Naive thymus-derived CD8-positive, alpha-beta T cell (primary cell): ENCODE measurements around the gene YWHAB. TPM values are rescaled to one million over a fixed set of nuclear protein-coding genes. Genes with fewer than 3 reads are reported as not detected.

Experiments used
- ATAC-seq, 2 donors: fragments of 150-1000 bp; cut with Tn5 transposase in 1 of 2; sonication (Bioruptor Pico), chemical (Tn5 transposase) in 1 of 2; 1 replicate in 1 of 2; 2 replicates in 1 of 2; pipeline ENCODE4 v1.10.0; 2021; ENCODE audit warnings: mild to moderate bottlenecking in 2 of 2, moderate library complexity in 2 of 2
- POLR2A ChIA-PET: fragments of 350-600 bp; sonication (Branson Sonifier 250); formaldehyde crosslinking; loops from one replicate; lab custom pipeline; 2021; ENCODE audit warnings: antibody characterized with exemption; lab: Charles Lee
- DNase-seq, 10 donors: peaks; one replicate each; pipeline versions ENCODE4 v3.0.0 to v3.0.0-alpha.2; 2020 to 2022
- H3K27ac Mint-ChIP-seq, 10 donors: one replicate each; pipeline ENCODE4 v1.8.0; 2020 to 2022; ENCODE audit warnings: mild to moderate bottlenecking in 10 of 10, mixed read lengths in 10 of 10, moderate library complexity in 4 of 10, inconsistent platforms in 1 of 10
- H3K27me3 Mint-ChIP-seq, 5 donors: one replicate each; pipeline ENCODE4 v1.8.0; 2021 to 2022; ENCODE audit warnings: mixed read lengths in 5 of 5
- H3K36me3 Mint-ChIP-seq, 3 donors: one replicate each; pipeline ENCODE4 v1.8.0; 2020 to 2022; ENCODE audit warnings: mixed read lengths in 3 of 3, mild to moderate bottlenecking in 2 of 3, inconsistent platforms in 1 of 3
- H3K4me1 Mint-ChIP-seq, 4 donors: one replicate each; pipeline ENCODE4 v1.8.0; 2021 to 2022; ENCODE audit warnings: mixed read lengths in 4 of 4
- H3K4me3 Mint-ChIP-seq, 10 donors: one replicate each; pipeline ENCODE4 v1.8.0; 2020 to 2022; ENCODE audit warnings: mild to moderate bottlenecking in 10 of 10, mixed read lengths in 10 of 10, moderate library complexity in 6 of 10, inconsistent platforms in 1 of 10
- H3K9me3 Mint-ChIP-seq, 9 donors: one replicate each; pipeline ENCODE4 v1.8.0; 2020 to 2022; ENCODE audit warnings: mixed read lengths in 9 of 9, mild to moderate bottlenecking in 3 of 9, inconsistent platforms in 1 of 9, moderate library complexity in 1 of 9
- polyA plus RNA-seq, 3 donors: library from polyadenylated mRNA; unstranded; fragments of 300-500 nt; fragmentation: Illumina TruSeq; gene quantifications; one replicate each; pipeline ENCODE4 v1.2.3, GENCODE V29; 2021
- total RNA-seq, 8 experiments: library from RNA in 2 of 8; stranded (reverse) in 2 of 8; gene quantifications; one replicate each; pipeline ENCODE4 v1.2.3 and lab custom pipeline; 2021 to 2026

YWHAB gene
- total and polyA plus RNA-seq, 5 experiments from 2014 or later = 209 to 529 (median 510) TPM

- Mint-ChIP-seq H3K27ac (peak overlapping the region in 4 of 10 donors; percentile 4 to 67 (median 44)), H3K4me3 (no peak overlapping the region), H3K36me3 (peaks cover 0 to 89% (median 13%) of the 10 kb centered on the region in 3 donors), H3K4me1 (peaks cover 0 to 6% (median 2%) of the 10 kb centered on the region in 4 donors), H3K9me3 (no peaks in the 10 kb centered on the region), H3K27me3 (no peaks in the 10 kb centered on the region)
- no peak for ATAC-seq
- POLR2A ChIA-PET = no interaction called here
- DNase-seq = no peak
Measured at GRCh38 chr20:44943828-44944227, 58.3 kb downstream of the YWHAB start.

GRCh38 chr20:44945261-44945660, 59.8 kb downstream of the YWHAB start:
- Mint-ChIP-seq H3K27me3 (no peaks in the 10 kb centered on the region), H3K36me3 (peaks cover 0 to 93% (median 18%) of the 10 kb centered on the region in 3 donors), H3K9me3 (no peaks in the 10 kb centered on the region), H3K4me1 (peaks cover 0 to 6% (median 3%) of the 10 kb centered on the region in 4 donors), H3K27ac (peak overlapping the region in 6 of 10 donors; percentile 7 to 80 (median 40)), H3K4me3 (no peak overlapping the region)
- POLR2A ChIA-PET = interaction anchor here (1.5 kb wide), 1 partner anchor 16 kb away, joined by 3 read pairs; no protein-coding TSS in a partner anchor
- DNase-seq (no peak), ATAC-seq (no peak)

GRCh38 chr20:44946271-44946852, 60.9 kb downstream of the YWHAB start:
- Mint-ChIP-seq H3K36me3 (peaks cover 0 to 95% (median 24%) of the 10 kb centered on the region in 3 donors), H3K4me1 (peaks cover 0 to 6% (median 3%) of the 10 kb centered on the region in 4 donors), H3K27me3 (no peaks in the 10 kb centered on the region), H3K4me3 (no peak overlapping the region), H3K27ac (peak overlapping the region in 6 of 10 donors; percentile 16 to 89 (median 60)), H3K9me3 (no peaks in the 10 kb centered on the region)
- POLR2A ChIA-PET = interaction anchor here (1.5 kb wide), 1 partner anchor 15 kb away, joined by 3 read pairs; no protein-coding TSS in a partner anchor
- DNase-seq (no peak), ATAC-seq (no peak)

- Mint-ChIP-seq H3K27ac (peak overlapping the region in 4 of 10 donors; percentile 7 to 66 (median 35)), H3K36me3 (peaks cover 6 to 95% (median 19%) of the 10 kb centered on the region in 3 donors), H3K9me3 (no peaks in the 10 kb centered on the region), H3K27me3 (no peaks in the 10 kb centered on the region), H3K4me3 (no peak overlapping the region), H3K4me1 (peaks cover 8 to 14% (median 9%) of the 10 kb centered on the region in 4 donors)
- ATAC-seq = no peak
- POLR2A ChIA-PET = interaction anchor here (2.1 kb wide), 1 partner anchor 12 kb away, joined by 8 read pairs; the partner anchor contains the start of gene TOMM34
- DNase-seq = no peak
Measured at GRCh38 chr20:44948107-44948506, 62.6 kb downstream of the YWHAB start.

GRCh38 chr20:44948513-44948912, 63.0 kb downstream of the YWHAB start:
- H3K4me1 Mint-ChIP-seq = peaks cover 12 to 18% (median 13%) of the 10 kb centered on the region in 4 donors
- H3K4me3 Mint-ChIP-seq = no peak overlapping the region
- H3K27ac Mint-ChIP-seq = peak overlapping the region in 5 of 10 donors; percentile 15 to 66 (median 55)
- ATAC-seq = no peak
- no peaks in the 10 kb centered on the region for H3K27me3 Mint-ChIP-seq
- POLR2A ChIA-PET = interaction anchor here (2.1 kb wide), 1 partner anchor 12 kb away, joined by 8 read pairs; the partner anchor contains the start of gene TOMM34
- peaks cover 8 to 96% (median 18%) of the 10 kb centered on the region in 3 donors for H3K36me3 Mint-ChIP-seq
- DNase-seq = no peak
- H3K9me3 Mint-ChIP-seq = no peaks in the 10 kb centered on the region

GRCh38 chr20:44950368-44950767, 64.9 kb downstream of the YWHAB start:
- POLR2A ChIA-PET = no interaction called here
- Mint-ChIP-seq H3K9me3 (no peaks in the 10 kb centered on the region), H3K27me3 (no peaks in the 10 kb centered on the region), H3K36me3 (peaks cover 8 to 98% (median 33%) of the 10 kb centered on the region in 3 donors), H3K4me3 (no peak overlapping the region), H3K4me1 (peaks cover 18 to 24% (median 22%) of the 10 kb centered on the region in 4 donors), H3K27ac (peak overlapping the region in 7 of 10 donors; percentile 7 to 68 (median 33))
- no peak for ATAC-seq
- DNase-seq = no peak

GRCh38 chr20:44952731-44953130, 67.2 kb downstream of the YWHAB start:
- H3K4me3 Mint-ChIP-seq = no peak overlapping the region
- ATAC-seq (no peak), DNase-seq (no peak)
- H3K9me3 Mint-ChIP-seq = no peaks in the 10 kb centered on the region
- H3K27ac Mint-ChIP-seq = peak overlapping the region; percentile 36 to 91 (median 69)
- POLR2A ChIA-PET = no interaction called here
- peaks cover 24 to 46% (median 36%) of the 10 kb centered on the region in 4 donors for H3K4me1 Mint-ChIP-seq
- H3K36me3 Mint-ChIP-seq = peaks cover 8 to 93% (median 36%) of the 10 kb centered on the region in 3 donors
- H3K27me3 Mint-ChIP-seq = no peaks in the 10 kb centered on the region

GRCh38 chr20:44954211-44954610, 68.7 kb downstream of the YWHAB start:
- Mint-ChIP-seq H3K36me3 (peaks cover 8 to 85% (median 30%) of the 10 kb centered on the region in 3 donors), H3K4me1 (peaks cover 35 to 61% (median 50%) of the 10 kb centered on the region in 4 donors), H3K9me3 (no peaks in the 10 kb centered on the region), H3K4me3 (no peak overlapping the region), H3K27me3 (no peaks in the 10 kb centered on the region), H3K27ac (peak overlapping the region in 5 of 10 donors; percentile 16 to 91 (median 66))
- POLR2A ChIA-PET = no interaction called here
- no peak for DNase-seq
- no peak for ATAC-seq

- no peak for DNase-seq
- H3K9me3 Mint-ChIP-seq = no peaks in the 10 kb centered on the region
- H3K4me1 Mint-ChIP-seq = peaks cover 41 to 67% (median 57%) of the 10 kb centered on the region in 4 donors
- ATAC-seq = no peak
- H3K27ac Mint-ChIP-seq = peak overlapping the region in 5 of 10 donors; percentile 20 to 65 (median 44)
- no peaks in the 10 kb centered on the region for H3K27me3 Mint-ChIP-seq
- H3K36me3 Mint-ChIP-seq = peaks cover 8 to 75% (median 27%) of the 10 kb centered on the region in 3 donors
- peak overlapping the region in 1 of 10 donors; percentile 9 for H3K4me3 Mint-ChIP-seq
- POLR2A ChIA-PET = no interaction called here
Measured at GRCh38 chr20:44955270-44955669, 69.8 kb downstream of the YWHAB start.

GRCh38 chr20:44956410-44956809, 70.9 kb downstream of the YWHAB start:
- ATAC-seq = no peak
- Mint-ChIP-seq H3K27me3 (no peaks in the 10 kb centered on the region), H3K4me1 (peaks cover 46 to 79% (median 68%) of the 10 kb centered on the region in 4 donors), H3K4me3 (no peak overlapping the region), H3K36me3 (peaks cover 8 to 65% (median 22%) of the 10 kb centered on the region in 3 donors), H3K27ac (peak overlapping the region in 2 of 10 donors; percentile 39 to 65), H3K9me3 (no peaks in the 10 kb centered on the region)
- no peak for DNase-seq
- POLR2A ChIA-PET = interaction anchor here (0.9 kb wide), 1 partner anchor 22 kb away, joined by 7 read pairs; no protein-coding TSS in a partner anchor
